SW480 (cell line): ENCODE data around the gene TAF11L8.
A peak's percentile ranks its signal among the peaks of the same experiment; 100 is the strongest.
"Not testable (repeated sequence)": the region's sequence is repeated elsewhere in the genome, so short reads cannot be mapped to it uniquely, and the experiment has no call there.

Experiments used
- DNase-seq: peaks from one replicate; pipeline ENCODE4 v3.0.0-alpha.2; 2016; ENCODE audit warnings: low spot score

Gene TAF11L8

GRCh38 chr5:17590860-17591259 is at the start of gene TAF11L8:
TSS of gene TAF11L8 (minus strand) at chr5:17590960.
- DNase-seq = not testable (repeated sequence)

DNA sequence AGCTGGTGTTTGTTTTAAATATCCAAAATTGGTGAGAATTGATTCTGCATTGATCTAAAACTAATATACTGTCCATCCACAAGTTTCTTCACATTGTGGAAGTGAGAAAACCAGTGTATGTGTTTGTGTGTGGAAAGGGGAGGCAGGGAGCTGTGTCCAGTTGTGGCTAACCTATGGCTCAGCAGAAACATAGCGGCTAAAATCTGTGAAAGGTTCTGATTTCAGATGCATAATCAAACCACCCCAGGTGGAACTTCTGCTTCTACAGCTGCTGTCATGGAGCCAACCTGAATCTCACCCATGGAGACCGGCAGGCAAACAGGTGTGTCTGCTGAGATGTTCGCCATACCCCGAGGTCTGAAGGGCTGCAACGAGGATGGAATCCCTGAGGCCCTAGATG is 43.4 kb upstream of the TAF11L8 start, which contains the start of gene TAF11L14:
TSS of gene TAF11L14 (plus strand) at position 301 of the 400 bp plus-strand sequence.
- no peak for DNase-seq

DNA sequence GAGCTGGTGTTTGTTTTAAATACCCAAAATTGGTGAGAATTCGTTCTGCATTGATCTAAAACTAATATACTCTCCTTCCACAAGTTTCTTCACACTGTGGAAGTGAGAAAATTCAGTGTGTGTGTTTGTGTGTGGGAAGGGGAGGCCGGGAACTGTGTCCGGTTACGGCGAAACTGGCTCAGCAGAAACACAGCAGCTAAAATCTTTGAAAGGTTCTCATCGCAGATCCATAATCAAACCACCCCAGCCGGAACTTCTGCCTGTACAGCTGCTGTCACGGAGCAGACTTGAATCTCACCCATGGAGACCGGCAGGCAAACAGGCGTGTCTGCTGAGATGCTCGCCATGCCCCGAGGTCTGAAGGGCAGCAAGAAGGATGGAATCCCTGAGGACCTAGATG is 41.0 kb upstream of the TAF11L8 start, which contains the start of gene TAF11L13:
TSS of gene TAF11L13 (plus strand) at position 301 of the 400 bp plus-strand sequence.
- not testable (repeated sequence) for DNase-seq

DNA sequence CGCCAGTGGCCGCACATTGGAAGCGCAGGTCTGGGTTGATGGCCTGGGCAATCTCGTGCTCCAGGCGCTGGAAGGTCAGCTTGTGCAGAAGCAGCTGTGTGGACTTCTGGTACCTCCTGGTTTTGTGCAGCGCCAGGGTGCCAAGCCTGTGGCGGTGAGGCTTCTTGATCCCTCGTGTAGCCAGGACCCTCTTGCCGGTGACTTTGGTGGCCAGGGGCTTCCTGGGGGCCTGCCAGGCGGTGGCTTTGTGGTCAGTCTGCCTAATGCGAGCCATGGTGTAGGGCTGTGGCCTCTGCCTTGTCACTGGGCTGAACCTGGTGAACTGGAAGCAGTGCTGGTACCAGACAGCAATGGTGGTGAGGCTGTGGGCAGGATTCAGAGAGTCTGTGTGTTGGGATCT is 34.9 kb upstream of the TAF11L8 start:
- no peak for DNase-seq

- DNase-seq = no peak
These were observed 29.9 kb upstream of the TAF11L8 start for GRCh38 chr5:17620627-17621026.

DNA sequence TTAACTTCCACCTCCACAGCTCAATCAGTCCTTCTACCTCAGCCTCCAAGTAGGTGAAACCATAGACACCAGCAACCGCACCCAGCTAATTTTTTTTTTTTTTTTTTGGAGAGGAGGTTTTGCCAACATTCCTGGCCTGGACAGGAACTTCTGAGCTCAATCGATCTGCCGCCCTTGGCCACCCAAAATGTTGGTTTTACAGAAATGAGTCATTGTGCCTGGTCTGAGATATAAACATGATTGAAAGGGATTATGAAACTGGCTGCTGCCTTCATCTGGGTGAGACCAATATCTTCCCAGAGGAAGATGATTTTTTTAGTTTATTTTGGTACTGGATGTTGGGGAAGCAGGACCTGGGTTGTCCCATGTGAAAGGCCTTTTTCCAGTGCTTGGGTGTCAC is 28.6 kb upstream of the TAF11L8 start:
- peak; percentile 31 for DNase-seq

DNA sequence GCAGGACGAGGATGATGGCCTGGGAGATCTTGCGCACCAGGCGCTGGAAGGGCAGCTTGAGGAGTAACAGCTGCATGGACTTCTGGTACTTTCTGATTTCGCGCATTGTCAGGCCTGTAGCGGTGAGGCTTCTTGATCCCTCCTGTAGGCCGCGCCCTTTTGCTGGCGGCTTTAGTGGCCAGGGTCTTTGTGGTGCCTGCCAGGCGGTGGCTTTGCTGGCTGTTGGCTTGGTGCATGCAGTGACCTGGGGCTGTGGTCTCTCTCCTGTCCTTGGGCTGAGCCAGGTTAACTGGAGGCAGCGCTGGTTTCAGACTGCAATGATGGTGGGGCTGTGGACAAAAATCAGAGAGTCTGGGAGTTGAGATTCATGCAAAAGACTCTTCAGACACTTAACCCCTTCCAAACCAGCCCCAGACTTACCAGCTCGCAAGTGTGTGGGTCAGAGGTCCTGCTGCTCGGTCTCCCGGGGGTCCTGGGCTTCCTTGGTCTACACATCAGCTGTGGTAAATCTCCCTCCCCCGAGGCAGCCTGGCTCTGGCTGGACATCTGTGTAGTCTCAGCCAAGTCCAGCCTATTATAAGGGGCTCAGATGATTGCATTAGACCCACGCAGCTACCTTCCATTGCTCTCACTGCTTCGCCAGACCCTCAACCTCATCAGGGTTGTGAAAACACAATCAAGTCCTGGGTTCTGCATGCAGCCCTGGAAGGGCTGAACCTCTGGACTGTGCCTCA is 24.3 kb upstream of the TAF11L8 start:
- DNase-seq = no peak

DNA sequence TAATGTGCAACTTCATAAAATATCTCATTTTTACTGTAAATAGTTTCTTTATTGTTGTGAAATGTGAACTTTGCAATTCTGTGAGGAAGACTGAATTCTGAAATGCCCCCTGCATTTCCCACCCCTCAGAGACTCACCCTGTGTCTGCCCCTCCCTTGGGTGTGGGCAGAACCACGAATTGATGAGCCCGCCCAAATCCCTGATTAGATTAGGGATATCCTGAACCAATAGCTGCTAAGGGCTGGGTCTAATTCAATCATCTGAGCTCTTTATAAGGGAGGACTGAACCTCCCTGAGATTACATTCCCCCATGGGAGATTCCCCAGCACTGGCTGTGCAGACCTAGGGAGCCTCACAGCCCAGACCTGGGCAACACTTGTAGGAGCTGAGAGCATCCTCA is 19.3 kb upstream of the TAF11L8 start, which contains the start of gene TAF11L12:
TSS of gene TAF11L12 (plus strand) at position 301 of the 400 bp plus-strand sequence.
- not testable (repeated sequence) for DNase-seq

DNA sequence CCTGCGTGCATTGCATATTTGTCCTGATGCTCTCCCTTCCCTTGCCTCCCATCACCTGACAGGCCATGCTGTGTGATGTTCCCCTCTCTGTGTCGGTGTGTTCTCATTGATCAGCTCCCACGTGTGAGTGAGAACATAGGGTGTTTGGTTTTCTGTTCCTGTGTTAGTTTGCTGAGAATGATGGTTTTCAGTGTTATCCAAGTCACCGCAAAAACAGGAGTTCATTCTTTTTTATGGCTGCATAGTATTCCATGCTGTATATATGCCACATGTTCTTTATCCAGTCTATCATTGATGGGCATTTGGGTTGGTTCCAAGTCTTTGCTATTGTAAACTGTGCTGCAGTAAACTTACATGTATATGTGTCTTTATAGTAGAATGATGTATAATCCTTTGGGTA is 16.7 kb upstream of the TAF11L8 start:
- DNase-seq = not testable (repeated sequence)

- DNase-seq = no peak
These were observed 14.2 kb upstream of the TAF11L8 start for GRCh38 chr5:17604951-17605350.

- not testable (repeated sequence) for DNase-seq
These were observed 13.1 kb upstream of the TAF11L8 start, which contains the start of gene TAF11L11 for GRCh38 chr5:17603880-17604279. TSS of gene TAF11L11 (plus strand) at chr5:17604183.

- not testable (repeated sequence) for DNase-seq
These were observed 7.0 kb upstream of the TAF11L8 start, which contains the start of gene TAF11L10 for GRCh38 chr5:17597728-17598127. TSS of gene TAF11L10 (minus strand) at chr5:17597828.

- DNase-seq = not testable (repeated sequence)
These were observed 3.5 kb upstream of the TAF11L8 start, which contains the start of gene TAF11L9 for GRCh38 chr5:17594255-17594654. TSS of gene TAF11L9 (minus strand) at chr5:17594394.

DNA sequence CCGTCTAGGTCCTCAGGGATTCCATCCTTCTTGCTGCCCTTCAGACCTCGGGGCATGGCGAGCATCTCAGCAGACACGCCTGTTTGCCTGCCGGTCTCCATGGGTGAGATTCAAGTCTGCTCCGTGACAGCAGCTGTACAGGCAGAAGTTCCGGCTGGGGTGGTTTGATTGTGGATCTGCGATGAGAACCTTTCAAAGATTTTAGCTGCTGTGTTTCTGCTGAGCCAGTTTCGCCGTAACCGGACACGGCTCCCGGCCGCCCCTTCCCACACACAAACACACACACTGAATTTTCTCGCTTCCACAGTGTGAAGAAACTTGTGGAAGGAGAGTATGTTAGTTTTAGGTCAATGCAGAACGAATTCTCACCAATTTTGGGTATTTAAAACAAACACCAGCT is 5.1 kb downstream of the TAF11L8 start, which contains the start of gene TAF11L7:
TSS of gene TAF11L7 (minus strand) at position 101 of the 400 bp plus-strand sequence.
- not testable (repeated sequence) for DNase-seq
